Breast epithelium (tissue), 4 donors: Measurements from ENCODE around the gene KCNJ3. TPM values are rescaled to one million over a fixed set of nuclear protein-coding genes. Genes with fewer than 3 reads are reported as not detected.

Experiments
- DNase-seq, 2 donors: peaks; one replicate each; pipeline ENCODE4 v3.0.0-alpha.2; 2019; ENCODE audit warnings: low spot score in 2 of 2
- H3K27ac ChIP-seq, 2 donors: fragments of 200-600 bp; sonication (generic) in 1 of 2; one replicate each; pipeline ENCODE4 v1.5.1; 2016 to 2019; ENCODE audit warnings: mild to moderate bottlenecking in 1 of 2
- H3K27me3 ChIP-seq, 2 donors: fragments of 200-600 bp; sonication (generic) in 1 of 2; one replicate each; pipeline versions ENCODE4 v1.5.1 to v1.6.0; 2017 to 2019; ENCODE audit warnings: control low read depth in 1 of 2, mild to moderate bottlenecking in 1 of 2
- H3K36me3 ChIP-seq: fragments of 200-600 bp; one replicate; pipeline ENCODE4 v1.5.1; 2019
- H3K4me1 ChIP-seq, 2 donors: fragments of 200-600 bp; sonication (generic); one replicate each; pipeline ENCODE4 v1.5.1; 2016 to 2019; ENCODE audit warnings: control low read depth in 1 of 2
- H3K4me3 ChIP-seq, 3 donors: fragments of 200-600 bp; sonication (generic); 1 replicate in 2 of 3; 2 replicates in 1 of 3; pipeline ENCODE4 v1.5.1; 2016 to 2019; ENCODE audit warnings: mild to moderate bottlenecking in 3 of 3, moderate library complexity in 2 of 3
- H3K9me3 ChIP-seq, 2 donors: fragments of 200-600 bp; sonication (generic) in 1 of 2; one replicate each; pipeline ENCODE4 v1.5.1; 2016 to 2019; ENCODE audit warnings: control low read depth in 1 of 2
- POLR2A ChIP-seq: fragments of 450-650 bp; IDR thresholded peaks from one replicate; pipeline ENCODE4 v1.6.1; 2016; ENCODE audit warnings: antibody characterized with exemption, mild to moderate bottlenecking, moderate library complexity
- POLR2AphosphoS5 ChIP-seq, 3 donors: sonication (generic); formaldehyde crosslinking; IDR thresholded peaks; one replicate each; pipeline ENCODE4 v1.6.1; 2017; ENCODE audit warnings: antibody characterized with exemption in 3 of 3
- intact Hi-C: fragments of 100-400 bp; cut with DNase I; formaldehyde crosslinking; loops from one replicate; pipeline ENCODE4 v1.15.1; 2023; ENCODE audit warnings: low total_unique reads
- total RNA-seq, 3 donors: library from RNA; depleted of rRNA; stranded (reverse); fragments of >200 nt; gene quantifications; one replicate each; pipeline ENCODE4 v1.1.0, GENCODE V29; 2016
- TF ChIP-seq, protein P1 (sequence below), 3 donors: fragments of 450-650 bp; IDR thresholded peaks; one replicate each; pipeline ENCODE4 v1.5.1; 2016 to 2017; ENCODE audit warnings: antibody characterized with exemption in 3 of 3, mild to moderate bottlenecking in 3 of 3, moderate library complexity in 3 of 3

The KCNJ3 gene
- total RNA-seq, 3 donors from 2014 or later: under 0.01 to 1.6 (median under 0.01) TPM

DNA sequence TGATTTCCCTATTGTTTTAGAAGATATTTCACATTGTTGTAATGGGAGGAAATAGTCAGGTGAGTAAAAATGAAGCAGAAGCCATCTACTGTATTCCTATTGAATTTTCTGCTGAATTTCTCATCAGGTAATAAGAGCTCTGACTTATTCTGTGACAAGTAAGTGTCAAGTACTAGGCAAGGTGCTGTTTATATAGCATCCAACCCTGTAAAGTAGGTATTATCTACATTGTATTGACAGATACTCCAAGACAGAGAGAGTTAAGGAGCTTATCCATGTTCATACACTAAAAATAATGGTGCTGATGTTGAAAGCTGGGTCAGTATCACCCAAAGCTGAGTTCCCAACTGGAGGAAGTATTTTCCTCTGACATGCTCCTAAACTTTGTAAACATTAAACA is 106.0 kb downstream of the KCNJ3 start:
- Histone ChIP-seq H3K27ac (no peak overlapping the region), H3K27me3 (no peaks in the 10 kb centered on the region), H3K9me3 (no peaks in the 10 kb centered on the region), H3K36me3 (no peaks in the 10 kb centered on the region), H3K4me3 (no peak overlapping the region), H3K4me1 (no peaks in the 10 kb centered on the region)
- no peak for TF ChIP-seq POLR2A
- TF ChIP-seq POLR2AphosphoS5 (IDR thresholded peaks at IDR 0.05): no peak
- TF ChIP-seq, protein P1, sequence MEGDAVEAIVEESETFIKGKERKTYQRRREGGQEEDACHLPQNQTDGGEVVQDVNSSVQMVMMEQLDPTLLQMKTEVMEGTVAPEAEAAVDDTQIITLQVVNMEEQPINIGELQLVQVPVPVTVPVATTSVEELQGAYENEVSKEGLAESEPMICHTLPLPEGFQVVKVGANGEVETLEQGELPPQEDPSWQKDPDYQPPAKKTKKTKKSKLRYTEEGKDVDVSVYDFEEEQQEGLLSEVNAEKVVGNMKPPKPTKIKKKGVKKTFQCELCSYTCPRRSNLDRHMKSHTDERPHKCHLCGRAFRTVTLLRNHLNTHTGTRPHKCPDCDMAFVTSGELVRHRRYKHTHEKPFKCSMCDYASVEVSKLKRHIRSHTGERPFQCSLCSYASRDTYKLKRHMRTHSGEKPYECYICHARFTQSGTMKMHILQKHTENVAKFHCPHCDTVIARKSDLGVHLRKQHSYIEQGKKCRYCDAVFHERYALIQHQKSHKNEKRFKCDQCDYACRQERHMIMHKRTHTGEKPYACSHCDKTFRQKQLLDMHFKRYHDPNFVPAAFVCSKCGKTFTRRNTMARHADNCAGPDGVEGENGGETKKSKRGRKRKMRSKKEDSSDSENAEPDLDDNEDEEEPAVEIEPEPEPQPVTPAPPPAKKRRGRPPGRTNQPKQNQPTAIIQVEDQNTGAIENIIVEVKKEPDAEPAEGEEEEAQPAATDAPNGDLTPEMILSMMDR (IDR thresholded peaks at IDR 0.05): no peak
- intact Hi-C loops: no loop called here
- no peak for DNase-seq

DNA sequence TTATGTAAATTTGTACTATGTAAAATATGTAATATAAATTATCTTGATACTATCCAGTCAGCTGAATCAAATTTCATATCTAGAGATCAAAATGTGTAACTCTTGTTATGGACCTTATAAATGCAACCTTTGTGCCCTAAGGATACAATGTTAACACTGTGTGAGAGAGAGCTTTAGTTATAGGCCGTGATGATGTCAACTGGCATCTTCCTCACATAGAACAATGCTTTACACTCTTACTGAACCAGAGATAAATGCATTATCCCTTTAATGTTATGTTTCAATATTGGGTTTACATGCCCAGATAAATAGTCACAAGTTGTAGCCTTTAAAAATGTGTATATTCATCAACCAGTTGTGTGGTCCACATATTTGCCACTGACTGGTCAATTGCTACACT is 115.1 kb downstream of the KCNJ3 start:
- TF ChIP-seq POLR2AphosphoS5 (IDR thresholded peaks at IDR 0.05): no peak
- TF ChIP-seq POLR2A: no peak
- TF ChIP-seq, protein P1 (IDR thresholded peaks at IDR 0.05): no peak
- Histone ChIP-seq H3K36me3 (no peaks in the 10 kb centered on the region), H3K9me3 (no peaks in the 10 kb centered on the region), H3K4me1 (no peaks in the 10 kb centered on the region), H3K4me3 (no peak overlapping the region), H3K27me3 (no peaks in the 10 kb centered on the region), H3K27ac (no peak overlapping the region)
- no peak for DNase-seq
- intact Hi-C loops: no loop called here

- no peak for DNase-seq
- no peaks in the 10 kb centered on the region for H3K36me3 ChIP-seq
- no peaks in the 10 kb centered on the region for H3K9me3 ChIP-seq
- no peak for TF ChIP-seq POLR2AphosphoS5 (IDR thresholded peaks at IDR 0.05)
- no peak for TF ChIP-seq POLR2A
- no peak overlapping the region for H3K27ac ChIP-seq
- intact Hi-C loops: no loop called here
- H3K4me1 ChIP-seq: no peaks in the 10 kb centered on the region
- H3K4me3 ChIP-seq: no peak overlapping the region
- H3K27me3 ChIP-seq: no peaks in the 10 kb centered on the region
These were observed 116.4 kb downstream of the KCNJ3 start for GRCh38 chr2:154814856-154815255.

DNA sequence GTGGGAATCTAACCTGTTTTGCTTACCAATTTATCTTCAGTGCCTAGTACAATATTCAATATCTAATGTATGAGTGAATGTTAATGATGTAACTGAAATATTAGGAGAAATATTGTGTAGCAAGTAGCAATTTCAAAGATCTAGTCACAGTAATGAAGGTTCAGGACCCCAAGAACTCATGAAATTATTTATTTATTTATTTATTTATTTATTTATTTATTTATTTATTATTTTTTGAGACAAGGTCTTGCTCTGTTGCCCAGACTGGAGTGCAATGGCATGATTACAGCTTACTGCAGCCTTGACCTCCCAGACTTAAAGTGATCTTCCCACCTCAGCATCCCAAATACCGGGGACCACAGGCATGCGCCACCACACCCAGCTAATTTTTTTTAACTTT is 126.9 kb downstream of the KCNJ3 start:
- H3K9me3 ChIP-seq: no peaks in the 10 kb centered on the region
- H3K36me3 ChIP-seq: no peaks in the 10 kb centered on the region
- no peak for DNase-seq
- intact Hi-C loops: no loop called here
- TF ChIP-seq POLR2A (no peak), POLR2AphosphoS5 (IDR thresholded peaks at IDR 0.05) (no peak)
- TF ChIP-seq, protein P1 (IDR thresholded peaks at IDR 0.05): no peak
- no peak overlapping the region for H3K4me3 ChIP-seq
- no peaks in the 10 kb centered on the region for H3K4me1 ChIP-seq
- no peaks in the 10 kb centered on the region for H3K27me3 ChIP-seq
- no peak overlapping the region for H3K27ac ChIP-seq

GRCh38 chr2:154826827-154827226 is 128.3 kb downstream of the KCNJ3 start:
- Histone ChIP-seq H3K36me3 (no peaks in the 10 kb centered on the region), H3K27me3 (no peaks in the 10 kb centered on the region), H3K27ac (no peak overlapping the region), H3K4me1 (no peaks in the 10 kb centered on the region), H3K4me3 (no peak overlapping the region), H3K9me3 (no peaks in the 10 kb centered on the region)
- TF ChIP-seq POLR2AphosphoS5 (IDR thresholded peaks at IDR 0.05): no peak
- TF ChIP-seq, protein P1 (IDR thresholded peaks at IDR 0.05): no peak
- no peak for TF ChIP-seq POLR2A
- intact Hi-C loops: no loop called here
- DNase-seq: no peak

GRCh38 chr2:154827286-154827685 is 128.8 kb downstream of the KCNJ3 start:
- no peak overlapping the region for H3K4me3 ChIP-seq
- H3K4me1 ChIP-seq: no peaks in the 10 kb centered on the region
- no peak overlapping the region for H3K27ac ChIP-seq

More at GRCh38 chr2:154827286-154827685, 128.8 kb downstream of the KCNJ3 start:
- TF ChIP-seq POLR2A (no peak), POLR2AphosphoS5 (IDR thresholded peaks at IDR 0.05) (no peak)
- TF ChIP-seq, protein P1 (IDR thresholded peaks at IDR 0.05): no peak
- no peak for DNase-seq
- intact Hi-C loops: no loop called here
- Histone ChIP-seq H3K9me3 (no peaks in the 10 kb centered on the region), H3K36me3 (no peaks in the 10 kb centered on the region), H3K27me3 (no peaks in the 10 kb centered on the region)
